ENCODE data around the gene ZBED6. TPM values are rescaled to one million over a fixed set of nuclear protein-coding genes. Genes with fewer than 3 reads are reported as not detected.
A peak's percentile ranks its signal among the peaks of the same experiment; 100 is the strongest.

Gene ZBED6
- total and polyA plus RNA-seq, 2 experiments from 2014 or later, result 2.6 to 12.8 TPM

DNA sequence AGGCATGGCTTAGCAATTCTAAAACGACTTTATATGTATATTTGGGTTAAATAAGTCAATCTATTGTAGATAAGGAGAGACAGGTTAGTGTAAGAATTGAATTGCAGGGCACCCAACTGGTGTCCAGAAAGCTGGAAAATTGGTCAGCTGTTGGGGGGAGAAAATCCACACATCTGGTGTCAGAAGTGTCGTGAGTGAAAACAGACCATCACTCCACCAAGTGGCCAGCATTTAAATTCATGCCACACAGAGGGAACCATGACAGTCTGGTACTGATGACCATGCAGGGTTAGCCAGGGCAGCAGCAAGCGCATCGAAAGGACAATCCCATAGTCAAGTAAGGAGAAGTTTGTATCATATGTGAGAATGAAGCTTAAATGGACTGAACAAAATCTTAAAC is 18.8 kb upstream of the ZBED6 start:
- H3K9me2 ChIP-seq (replicated peaks; ENCODE audit: insufficient read depth), result no peaks in the 10 kb centered on the region
- no peaks in the 10 kb centered on the region for H3K4me1 ChIP-seq (ENCODE audit: insufficient read depth)
- H3K27ac ChIP-seq, result no peak overlapping the region
- TF ChIP-seq, protein P1, sequence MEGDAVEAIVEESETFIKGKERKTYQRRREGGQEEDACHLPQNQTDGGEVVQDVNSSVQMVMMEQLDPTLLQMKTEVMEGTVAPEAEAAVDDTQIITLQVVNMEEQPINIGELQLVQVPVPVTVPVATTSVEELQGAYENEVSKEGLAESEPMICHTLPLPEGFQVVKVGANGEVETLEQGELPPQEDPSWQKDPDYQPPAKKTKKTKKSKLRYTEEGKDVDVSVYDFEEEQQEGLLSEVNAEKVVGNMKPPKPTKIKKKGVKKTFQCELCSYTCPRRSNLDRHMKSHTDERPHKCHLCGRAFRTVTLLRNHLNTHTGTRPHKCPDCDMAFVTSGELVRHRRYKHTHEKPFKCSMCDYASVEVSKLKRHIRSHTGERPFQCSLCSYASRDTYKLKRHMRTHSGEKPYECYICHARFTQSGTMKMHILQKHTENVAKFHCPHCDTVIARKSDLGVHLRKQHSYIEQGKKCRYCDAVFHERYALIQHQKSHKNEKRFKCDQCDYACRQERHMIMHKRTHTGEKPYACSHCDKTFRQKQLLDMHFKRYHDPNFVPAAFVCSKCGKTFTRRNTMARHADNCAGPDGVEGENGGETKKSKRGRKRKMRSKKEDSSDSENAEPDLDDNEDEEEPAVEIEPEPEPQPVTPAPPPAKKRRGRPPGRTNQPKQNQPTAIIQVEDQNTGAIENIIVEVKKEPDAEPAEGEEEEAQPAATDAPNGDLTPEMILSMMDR (IDR thresholded peaks at IDR 0.05; ENCODE audit: poor library complexity), result peak; percentile 12
- TF ChIP-seq EZH2 (IDR thresholded peaks at IDR 0.05; ENCODE audit: borderline replicate concordance) (no peak), EZH2phosphoT487 (IDR thresholded peaks at IDR 0.05; ENCODE audit: low read depth, severe bottlenecking, unreplicated experiment) (no peak)
- H3K36me3 ChIP-seq (replicated peaks; ENCODE audit: insufficient read depth, low read depth), result no peaks in the 10 kb centered on the region
- no peak overlapping the region for H3K4me3 ChIP-seq
- H3K9me3 ChIP-seq (ENCODE audit: low read depth), result no peaks in the 10 kb centered on the region
- H2AFZ ChIP-seq, result no peak overlapping the region
- no peaks in the 10 kb centered on the region for H4K20me1 ChIP-seq (ENCODE audit: insufficient read depth, poor library complexity, severe bottlenecking)
- no peaks in the 10 kb centered on the region for H3K79me2 ChIP-seq
- no peaks in the 10 kb centered on the region for H3K27me3 ChIP-seq
- H3K4me2 ChIP-seq, result no peak overlapping the region
- DNase-seq (ENCODE audit: low spot score), result no peak
- WGBS (ENCODE audit: low lambda C conversion rate, missing lambda C conversion rate), result 70% methylated on average over 4 of the region's 4 CpGs

DNA sequence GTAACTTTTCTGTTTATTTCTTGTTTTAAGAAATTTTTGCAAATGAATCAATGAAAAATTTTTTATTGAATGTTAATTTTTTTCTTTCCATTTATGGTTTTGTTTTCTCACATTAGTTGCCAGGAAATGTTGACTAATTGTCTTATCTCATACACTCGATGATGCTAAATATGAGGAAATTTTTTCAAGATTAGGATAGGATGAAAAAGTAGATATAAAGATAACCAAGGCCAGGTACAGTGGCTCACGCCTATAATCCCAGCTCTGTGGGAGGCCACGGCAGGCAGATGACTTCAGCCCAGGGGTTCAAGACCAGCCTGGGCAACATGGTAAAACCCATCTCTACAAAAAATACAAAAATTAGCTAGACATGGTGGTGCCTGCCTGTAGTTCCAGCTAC is 17.8 kb upstream of the ZBED6 start:
- 83% methylated on average over 3 of the region's 3 CpGs for WGBS (ENCODE audit: low lambda C conversion rate, missing lambda C conversion rate)
- H3K4me1 ChIP-seq (ENCODE audit: insufficient read depth), result no peaks in the 10 kb centered on the region

DNA sequence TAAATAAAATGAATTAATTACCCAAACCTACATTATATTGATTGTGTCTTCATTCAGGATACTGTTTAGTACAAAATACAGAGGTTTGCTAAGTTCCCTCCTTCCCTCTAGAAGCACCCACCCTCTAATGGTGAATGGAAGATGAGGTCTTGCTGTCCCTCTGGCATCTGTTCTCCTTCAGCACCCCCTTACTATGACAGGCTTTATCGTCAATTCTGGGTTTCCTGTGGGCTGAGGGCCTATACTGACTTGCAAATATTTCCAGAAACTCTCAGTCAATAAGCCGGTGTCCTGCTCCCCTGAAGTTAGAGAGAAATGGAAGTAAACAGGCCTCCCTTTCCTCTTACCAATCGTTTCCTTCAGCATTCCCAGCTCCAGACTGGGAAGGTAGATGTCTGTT is 17.3 kb upstream of the ZBED6 start:
- H3K79me2 ChIP-seq, result no peaks in the 10 kb centered on the region
- H3K4me3 ChIP-seq, result no peak overlapping the region
- no peaks in the 10 kb centered on the region for H3K9me3 ChIP-seq (ENCODE audit: low read depth)
- 73% methylated on average over 3 of the region's 3 CpGs for WGBS (ENCODE audit: low lambda C conversion rate, missing lambda C conversion rate)
- H3K9me2 ChIP-seq (replicated peaks; ENCODE audit: insufficient read depth), result no peaks in the 10 kb centered on the region
- H4K20me1 ChIP-seq (ENCODE audit: insufficient read depth, poor library complexity, severe bottlenecking), result no peaks in the 10 kb centered on the region
- no peaks in the 10 kb centered on the region for H3K36me3 ChIP-seq (replicated peaks; ENCODE audit: insufficient read depth, low read depth)
- H2AFZ ChIP-seq, result no peak overlapping the region
- no peaks in the 10 kb centered on the region for H3K27me3 ChIP-seq
- H3K27ac ChIP-seq, result no peak overlapping the region
- no peak for DNase-seq (ENCODE audit: low spot score)
- H3K4me2 ChIP-seq, result no peak overlapping the region
- TF ChIP-seq, protein P1 (IDR thresholded peaks at IDR 0.05; ENCODE audit: poor library complexity), result no peak
- TF ChIP-seq EZH2phosphoT487 (IDR thresholded peaks at IDR 0.05; ENCODE audit: low read depth, severe bottlenecking, unreplicated experiment), result no peak
- TF ChIP-seq EZH2 (IDR thresholded peaks at IDR 0.05; ENCODE audit: borderline replicate concordance), result no peak
- H3K4me1 ChIP-seq (ENCODE audit: insufficient read depth), result no peaks in the 10 kb centered on the region

More for the DNA sequence above, 17.8 kb upstream of the ZBED6 start:
- Histone ChIP-seq H3K36me3 (replicated peaks; ENCODE audit: insufficient read depth, low read depth) (no peaks in the 10 kb centered on the region), H3K27ac (no peak overlapping the region), H3K9me3 (ENCODE audit: low read depth) (no peaks in the 10 kb centered on the region), H3K4me3 (no peak overlapping the region), H3K4me2 (no peak overlapping the region), H3K27me3 (no peaks in the 10 kb centered on the region), H2AFZ (no peak overlapping the region), H4K20me1 (ENCODE audit: insufficient read depth, poor library complexity, severe bottlenecking) (no peaks in the 10 kb centered on the region), H3K79me2 (no peaks in the 10 kb centered on the region), H3K9me2 (replicated peaks; ENCODE audit: insufficient read depth) (no peaks in the 10 kb centered on the region)
- TF ChIP-seq EZH2 (IDR thresholded peaks at IDR 0.05; ENCODE audit: borderline replicate concordance) (no peak), EZH2phosphoT487 (IDR thresholded peaks at IDR 0.05; ENCODE audit: low read depth, severe bottlenecking, unreplicated experiment) (no peak)
- TF ChIP-seq, protein P1 (IDR thresholded peaks at IDR 0.05; ENCODE audit: poor library complexity), result no peak
- no peak for DNase-seq (ENCODE audit: low spot score)

DNA sequence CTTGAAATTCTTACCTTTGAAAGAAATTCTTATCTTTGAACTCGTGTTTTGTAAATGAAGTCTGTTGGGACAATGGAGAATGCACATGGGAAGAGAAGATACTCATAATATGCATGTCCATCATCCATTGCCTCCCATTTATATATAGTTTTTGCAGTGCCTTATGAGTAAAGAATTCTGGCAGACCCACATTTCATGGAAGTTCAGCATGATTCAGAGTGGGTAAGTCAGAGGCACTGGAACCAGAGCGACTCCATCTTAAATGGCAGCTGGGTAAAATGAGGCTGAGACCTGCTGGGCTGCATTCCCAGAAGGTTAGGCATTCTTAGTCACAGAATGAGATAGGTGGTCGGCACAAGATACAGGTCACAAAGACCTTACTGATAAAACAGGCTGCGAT is 16.6 kb upstream of the ZBED6 start:
- Histone ChIP-seq H4K20me1 (ENCODE audit: insufficient read depth, poor library complexity, severe bottlenecking) (no peaks in the 10 kb centered on the region), H3K4me3 (no peak overlapping the region), H3K79me2 (no peaks in the 10 kb centered on the region), H3K4me2 (no peak overlapping the region), H3K4me1 (ENCODE audit: insufficient read depth) (no peaks in the 10 kb centered on the region), H3K9me2 (replicated peaks; ENCODE audit: insufficient read depth) (no peaks in the 10 kb centered on the region), H3K9me3 (ENCODE audit: low read depth) (no peaks in the 10 kb centered on the region), H3K27ac (no peak overlapping the region), H2AFZ (no peak overlapping the region), H3K27me3 (no peaks in the 10 kb centered on the region), H3K36me3 (replicated peaks; ENCODE audit: insufficient read depth, low read depth) (no peaks in the 10 kb centered on the region)
- TF ChIP-seq EZH2phosphoT487 (IDR thresholded peaks at IDR 0.05; ENCODE audit: low read depth, severe bottlenecking, unreplicated experiment) (no peak), EZH2 (IDR thresholded peaks at IDR 0.05; ENCODE audit: borderline replicate concordance) (no peak)
- TF ChIP-seq, protein P1 (IDR thresholded peaks at IDR 0.05; ENCODE audit: poor library complexity), result no peak
- whole genome bisulfite sequencing (ENCODE audit: low lambda C conversion rate, missing lambda C conversion rate), result 94% methylated on average over 4 of the region's 4 CpGs
- DNase-seq (ENCODE audit: low spot score), result no peak
